Lung microvascular endothelial cell (primary cell): Measurements from ENCODE around the gene DHX15. TPM values are rescaled to one million over a fixed set of nuclear protein-coding genes. Genes with fewer than 3 reads are reported as not detected.

Source experiments
- DNase-seq, 2 donors: peaks; one replicate each; pipeline versions ENCODE4 v3.0.0 to v3.0.0-alpha.2; 2010; ENCODE audit warnings: low read depth in 2 of 2
- total RNA-seq: library from RNA; depleted of rRNA; stranded (reverse); fragments of >200 nt; gene quantifications from 2 replicates; pipeline ENCODE4 v1.2.1, GENCODE V29; 2014

DHX15 gene
- total RNA-seq, 1 donor from 2014 or later: 105 TPM

DNA sequence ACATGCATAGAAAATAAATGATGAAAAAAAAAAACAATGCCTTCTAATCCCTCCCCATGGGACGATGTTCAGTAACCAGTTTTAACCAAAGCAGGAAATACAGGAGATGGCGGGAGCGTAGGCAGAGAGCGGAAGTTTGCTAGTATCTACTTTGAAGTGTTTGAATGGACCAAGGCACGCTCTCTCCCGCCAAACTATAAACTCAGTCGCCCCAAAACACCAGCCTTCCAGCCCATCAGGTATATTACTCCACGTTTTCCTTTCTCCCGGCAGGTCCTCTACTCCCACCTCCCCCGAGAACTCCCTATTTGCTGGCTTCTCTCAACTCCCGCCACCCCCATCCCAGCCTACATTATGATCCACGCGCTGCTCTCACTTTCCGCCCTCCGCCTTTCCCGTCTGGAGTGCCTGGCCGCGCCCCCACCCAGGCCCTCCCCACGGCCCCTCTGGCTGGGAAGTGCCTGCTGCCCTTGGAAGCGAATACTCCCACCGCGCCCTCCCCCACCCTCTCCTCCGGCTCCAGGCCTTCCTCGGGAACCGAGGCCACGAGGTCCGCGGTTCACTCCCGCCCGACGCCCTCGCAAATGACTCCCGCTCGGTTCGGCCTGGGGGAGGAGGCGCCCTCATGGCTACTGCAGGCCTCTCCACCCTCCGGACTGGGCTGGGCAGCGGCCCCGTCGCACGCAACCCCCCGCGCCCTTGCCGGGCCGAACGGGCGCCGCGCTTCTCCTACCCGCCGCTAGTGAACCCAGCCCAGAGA lies 723 bp downstream of the DHX15 start:
- peak; percentile 65 to 68 for DNase-seq

DNA sequence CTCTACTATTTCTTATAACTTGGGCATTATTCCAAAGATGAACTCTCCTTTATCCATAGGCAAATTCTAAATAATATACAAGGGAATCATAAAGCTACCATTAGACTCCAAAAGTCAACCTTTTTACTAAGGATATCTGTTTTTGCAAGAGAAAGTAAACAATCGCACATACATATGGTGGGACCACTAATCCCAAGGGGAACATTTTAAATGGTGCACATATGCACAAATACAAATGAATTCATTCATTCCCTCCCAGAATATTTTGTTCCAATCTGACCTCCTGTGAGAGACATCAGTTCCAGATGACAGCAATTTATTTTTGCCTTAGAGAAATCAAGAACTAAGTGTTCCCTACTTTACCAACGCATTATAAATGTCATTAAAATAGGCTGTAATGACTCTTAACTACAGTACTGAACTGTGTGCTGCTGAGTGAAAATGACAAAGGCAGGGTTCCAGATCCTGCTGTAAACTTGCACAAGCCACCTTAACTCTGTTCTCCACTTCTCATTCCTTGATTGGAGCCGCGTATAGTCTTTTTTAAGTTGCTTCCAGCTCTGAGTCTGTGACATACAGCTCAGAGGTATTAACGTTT lies 2.0 kb downstream of the DHX15 start:
- DNase-seq: peak; percentile 4 to 12

DNA sequence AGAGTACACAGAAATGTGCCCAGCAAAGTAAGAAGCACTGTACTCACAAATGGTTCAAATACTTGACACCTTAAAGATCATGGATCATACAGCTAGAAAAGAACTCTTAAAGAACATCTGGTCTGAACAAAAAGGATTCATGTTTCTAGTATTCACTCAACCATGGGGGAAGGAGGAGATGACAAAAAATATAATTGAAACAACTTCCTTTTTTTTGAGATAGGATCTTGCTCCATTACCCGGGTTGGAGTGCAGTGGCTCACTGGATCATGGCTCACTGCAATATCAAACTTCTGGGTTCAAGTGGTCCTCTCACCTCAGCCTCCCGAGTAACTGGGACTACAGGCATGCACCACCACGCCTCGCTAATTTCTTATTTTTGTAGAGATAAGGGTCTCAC lies 6.0 kb downstream of the DHX15 start:
- DNase-seq: no peak

DNA sequence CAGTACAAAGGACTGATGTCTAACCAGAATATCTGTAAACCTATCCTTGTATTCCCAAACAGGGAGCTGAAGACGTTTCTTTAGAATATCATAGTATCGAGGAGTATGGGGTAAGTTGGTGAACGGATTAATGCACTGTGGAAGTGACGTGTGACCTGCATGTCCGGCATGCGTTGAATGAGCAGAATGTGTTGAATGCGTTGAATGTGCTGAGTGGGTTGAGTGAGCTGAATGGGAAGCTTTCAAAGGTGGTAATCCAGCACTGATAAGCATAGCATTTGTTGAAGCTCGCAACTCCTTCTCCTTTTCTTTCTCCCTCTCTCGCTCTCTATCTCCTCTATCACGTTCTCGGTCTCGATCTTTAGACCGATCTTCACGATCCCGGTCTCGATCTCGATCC lies 8.1 kb downstream of the DHX15 start:
- DNase-seq: no peak

DNA sequence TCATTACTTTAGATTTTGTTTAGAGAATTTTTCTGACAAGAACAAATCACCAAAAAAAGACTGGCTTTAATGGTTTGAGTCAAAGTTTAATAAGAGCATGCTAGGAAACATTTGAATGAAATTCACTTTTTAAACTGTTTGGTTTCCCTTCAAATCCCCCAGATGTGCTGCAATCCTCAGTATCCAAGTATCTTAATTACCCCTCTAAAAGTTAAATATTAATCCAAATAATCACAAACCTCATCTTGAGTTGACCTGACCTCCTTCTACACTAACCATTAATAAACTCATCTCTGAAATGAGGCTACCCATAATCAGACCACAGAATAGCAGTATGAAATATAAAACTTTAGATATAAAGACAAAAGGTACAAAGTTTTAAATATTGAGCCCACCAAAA lies 10.1 kb downstream of the DHX15 start:
- DNase-seq: no peak

DNA sequence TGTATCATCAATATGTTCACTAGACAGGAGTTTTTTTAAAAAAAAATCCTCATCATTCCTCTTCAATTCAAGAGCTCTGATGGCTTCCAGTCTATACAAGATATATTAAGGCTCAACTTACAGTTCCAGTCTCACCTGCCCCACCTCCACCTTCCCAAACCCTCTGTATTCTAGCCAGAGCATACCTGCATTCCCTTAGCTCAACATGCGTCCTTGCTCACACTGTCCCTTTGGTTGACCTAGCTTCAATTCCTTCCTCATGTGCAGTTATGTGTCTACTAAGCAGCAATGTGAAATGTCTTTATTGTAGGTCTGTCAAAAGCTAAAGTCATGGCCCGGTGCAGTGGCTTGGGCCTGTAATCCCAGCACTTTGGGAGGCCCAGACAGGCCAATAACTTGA lies 10.8 kb downstream of the DHX15 start:
- no peak for DNase-seq

DNA sequence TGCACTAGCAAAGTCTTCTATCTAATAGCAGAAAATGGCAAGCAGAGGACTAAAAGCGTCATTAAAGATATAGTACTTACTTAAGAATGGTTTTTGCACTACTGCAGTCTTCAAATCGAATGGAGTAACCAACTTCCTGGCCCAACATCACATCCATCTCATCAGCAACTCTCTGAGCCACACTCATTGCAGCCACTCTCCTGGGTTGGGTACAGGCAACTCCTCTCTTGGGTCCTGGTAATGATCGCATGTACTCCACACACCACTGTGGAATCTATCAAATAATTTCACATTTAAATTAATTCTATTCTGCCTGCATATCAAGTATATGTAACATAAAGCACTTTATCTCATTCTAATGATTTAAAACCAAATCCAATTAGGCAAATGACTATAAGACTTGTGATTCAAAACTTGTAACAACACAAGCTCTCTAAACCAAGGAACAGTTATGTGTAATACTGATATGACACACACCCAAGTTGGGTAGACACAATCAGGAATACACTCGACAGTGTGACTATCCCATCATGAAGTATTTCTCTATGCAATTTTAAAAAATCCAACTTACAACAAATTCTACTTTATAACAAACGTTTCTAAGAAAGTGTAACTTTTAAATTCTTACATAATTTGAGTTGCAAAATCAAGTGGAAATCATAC lies 13.6 kb downstream of the DHX15 start:
- DNase-seq: no peak

DNA sequence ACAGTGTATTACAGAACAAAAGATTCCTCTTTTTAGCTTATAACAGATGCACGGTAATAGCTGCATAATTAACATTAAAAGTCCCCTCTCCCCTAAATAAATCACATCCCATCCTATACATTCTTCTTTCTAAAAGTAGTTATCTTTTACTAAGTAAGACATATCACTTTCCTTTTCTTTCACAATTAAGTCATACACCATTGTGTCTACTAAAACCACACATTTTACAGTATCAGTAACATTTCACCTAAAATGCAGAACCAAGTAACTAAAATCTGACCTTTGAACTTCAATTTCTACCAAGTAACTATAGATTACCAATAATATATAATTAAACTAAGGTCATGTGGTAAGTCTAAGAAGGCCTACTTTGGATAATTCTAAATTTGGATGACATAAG lies 14.2 kb downstream of the DHX15 start:
- DNase-seq: no peak

DNA sequence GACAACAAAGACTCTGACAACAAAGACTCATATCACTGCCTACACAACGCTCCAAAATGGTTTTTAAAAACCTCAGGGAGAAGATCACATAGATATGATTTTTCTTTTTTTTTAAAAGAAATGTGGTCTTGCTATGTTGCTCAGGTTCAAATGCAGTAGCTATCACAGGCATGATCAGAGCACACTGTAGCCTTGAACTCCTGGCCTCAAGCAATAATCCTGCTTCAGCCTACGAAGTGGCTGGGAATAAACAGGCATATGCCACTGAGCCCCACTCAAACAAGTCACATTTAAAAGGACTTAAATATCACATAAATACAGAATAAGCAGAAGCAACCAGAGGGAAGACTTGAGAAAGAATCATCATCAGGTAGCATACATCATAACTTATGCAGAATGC lies 14.7 kb downstream of the DHX15 start:
- DNase-seq: no peak

DNA sequence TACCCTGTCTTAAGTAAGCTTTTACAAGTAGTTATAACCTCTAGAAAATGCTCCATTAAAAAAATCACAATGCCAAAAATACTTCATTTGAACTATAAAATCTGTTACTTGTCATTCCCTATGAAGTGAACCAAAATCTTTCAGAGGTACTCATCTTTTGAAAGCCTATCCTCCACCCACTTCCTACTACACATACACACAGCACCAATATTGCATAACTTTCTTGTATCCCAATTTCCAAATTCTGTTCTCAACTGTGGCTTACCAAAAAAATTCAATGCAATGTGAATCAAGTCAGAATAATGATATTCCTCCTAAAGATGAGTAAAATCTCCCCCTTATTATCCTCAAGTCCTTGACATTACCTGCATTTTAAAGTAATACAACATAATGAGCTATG lies 15.9 kb downstream of the DHX15 start:
- DNase-seq: no peak

DNA sequence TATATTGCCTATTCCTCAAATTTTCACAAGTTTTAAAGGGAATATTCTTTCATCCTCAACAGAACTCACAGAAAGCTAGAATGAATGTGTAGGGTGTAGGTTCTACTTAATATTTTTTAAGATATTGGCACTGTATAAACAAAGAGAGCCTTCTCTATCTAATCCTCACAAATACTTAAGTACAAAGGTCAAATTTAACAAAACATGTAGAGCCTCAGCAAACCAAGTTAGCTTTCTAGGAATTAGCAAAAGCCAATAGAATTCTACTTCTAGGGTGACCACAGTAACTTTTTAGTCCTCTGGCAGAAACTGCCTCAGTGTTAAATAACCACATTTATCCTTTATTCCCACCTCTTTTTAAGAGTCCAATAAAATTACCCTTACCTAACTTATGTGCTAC lies 19.3 kb downstream of the DHX15 start:
- no peak for DNase-seq

DNA sequence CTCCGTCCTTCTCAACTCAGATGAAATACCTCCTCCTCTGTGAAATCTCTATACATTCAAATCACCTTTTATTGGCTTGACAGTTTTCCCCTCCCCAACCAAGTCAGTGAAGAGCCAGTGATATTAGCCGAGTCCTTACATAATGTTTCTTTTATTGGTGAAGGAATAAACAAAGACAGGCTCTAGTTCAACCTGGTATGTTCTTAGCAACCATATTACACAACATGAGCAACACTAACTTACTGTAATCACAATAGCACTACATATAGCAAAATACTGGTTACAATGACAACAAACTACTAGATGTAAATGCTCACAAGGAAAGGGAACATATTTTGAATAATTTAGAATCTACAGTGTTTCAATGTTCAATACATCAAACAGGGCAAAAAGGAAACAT lies 19.9 kb downstream of the DHX15 start:
- no peak for DNase-seq

DNA sequence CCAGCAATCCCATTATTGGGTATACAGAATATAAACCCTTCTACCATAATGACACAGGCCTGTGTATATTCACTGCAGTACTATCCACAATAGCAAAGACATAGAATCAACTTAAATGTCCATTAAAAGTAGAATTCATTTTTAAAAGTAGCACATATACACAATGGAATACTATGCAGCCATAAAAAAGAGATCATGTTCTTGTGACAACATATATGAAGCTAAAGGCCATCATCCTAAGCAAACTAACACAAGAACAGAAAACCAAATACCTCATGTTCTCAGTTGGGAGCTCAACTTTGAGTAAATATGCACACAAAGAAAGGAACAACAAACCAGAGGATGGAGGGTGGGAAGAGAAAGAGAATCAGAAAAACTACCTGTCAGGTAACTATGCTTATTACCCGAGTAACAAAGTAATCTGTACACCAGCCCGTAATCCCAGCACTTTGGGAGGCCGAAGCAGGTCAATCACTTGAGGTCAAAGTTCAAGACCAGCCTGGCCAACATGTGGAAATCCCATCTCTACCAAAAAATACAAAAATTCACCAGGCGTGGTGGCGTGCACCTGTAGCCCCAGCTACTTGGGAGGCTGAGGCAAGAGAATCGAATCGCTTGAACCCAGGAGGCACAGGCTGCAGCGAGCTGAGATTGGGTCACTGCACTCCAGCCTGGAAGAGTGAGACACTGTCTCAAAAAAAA lies 22.8 kb downstream of the DHX15 start:
- DNase-seq: no peak

DNA sequence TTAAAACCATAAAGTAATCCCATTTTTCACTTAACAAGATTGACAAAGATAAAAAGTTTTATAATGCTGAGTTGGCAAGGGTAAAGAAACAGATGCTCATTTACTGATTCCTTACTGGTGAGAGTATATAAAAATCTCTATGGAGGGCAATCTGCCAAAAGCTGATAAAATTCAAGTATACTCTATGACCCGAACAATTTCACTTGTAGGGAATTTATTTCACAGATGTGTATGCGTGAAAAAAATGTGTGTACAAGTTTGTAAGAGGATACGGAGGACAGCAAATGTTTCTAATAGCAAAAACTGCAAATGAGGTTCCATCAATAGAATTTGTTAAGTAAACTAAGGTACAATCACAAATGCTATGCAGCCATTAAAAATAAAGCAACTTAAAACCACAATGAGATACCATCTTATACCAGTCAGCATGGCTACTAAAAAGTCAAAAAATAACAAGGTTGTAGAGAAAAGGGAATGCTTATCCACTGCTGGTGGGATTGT lies 23.4 kb downstream of the DHX15 start:
- DNase-seq: peak in 1 of 2 donors; percentile 9

DNA sequence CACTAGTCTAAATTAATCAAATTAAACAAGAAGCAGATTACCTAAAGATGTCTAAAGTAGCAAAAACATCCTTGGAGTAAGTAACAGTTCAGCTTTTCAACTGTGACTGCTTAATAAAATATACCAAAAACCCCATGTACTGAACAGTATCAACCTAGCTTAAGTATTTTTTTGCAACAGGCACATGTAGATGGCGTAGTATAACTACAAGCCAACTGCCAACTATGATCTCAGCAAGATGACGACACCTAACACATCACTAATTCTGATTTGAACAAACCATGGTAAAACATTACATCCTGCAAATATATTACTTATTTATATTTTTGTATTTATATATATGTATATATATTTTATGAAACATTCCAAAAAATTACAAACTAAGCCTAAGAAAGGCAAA lies 24.5 kb downstream of the DHX15 start:
- DNase-seq: peak; percentile 29 to 40

DNA sequence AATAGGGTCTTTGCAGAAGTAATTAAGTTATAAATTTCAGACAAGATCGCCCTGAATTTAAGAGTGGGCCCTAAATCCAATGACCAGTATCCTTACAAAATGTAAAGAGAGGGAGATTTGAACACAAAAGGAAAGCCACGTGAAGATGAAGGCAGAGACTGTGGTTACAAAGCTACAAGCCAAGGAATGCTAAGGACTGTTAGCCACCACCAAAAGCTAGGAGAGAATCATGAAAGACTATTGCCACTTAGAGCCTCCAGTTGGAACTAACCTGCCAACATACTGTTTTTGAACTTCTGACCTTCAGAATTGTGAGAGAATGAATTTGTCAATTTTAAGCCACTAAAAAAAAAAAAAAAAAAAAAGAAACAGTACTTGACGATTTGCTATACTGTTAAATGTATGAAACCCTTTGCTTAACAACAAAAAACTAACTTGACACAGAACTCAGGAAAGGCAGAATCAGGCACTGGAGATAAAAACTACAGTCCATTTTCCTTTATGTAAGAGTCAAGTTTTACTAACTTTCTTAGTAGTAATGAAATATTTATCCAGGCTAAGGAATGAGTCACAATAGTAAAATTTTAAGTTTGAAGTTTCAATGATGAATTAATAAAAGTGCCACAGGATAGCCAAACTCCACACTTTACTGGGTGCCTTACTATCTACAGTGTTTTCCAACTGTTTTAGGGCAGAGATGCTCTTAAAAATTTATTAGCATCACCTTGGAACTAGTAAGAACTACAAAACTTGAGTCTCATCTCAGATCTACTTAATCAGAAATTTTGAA lies 25.1 kb downstream of the DHX15 start:
- no peak for DNase-seq

DNA sequence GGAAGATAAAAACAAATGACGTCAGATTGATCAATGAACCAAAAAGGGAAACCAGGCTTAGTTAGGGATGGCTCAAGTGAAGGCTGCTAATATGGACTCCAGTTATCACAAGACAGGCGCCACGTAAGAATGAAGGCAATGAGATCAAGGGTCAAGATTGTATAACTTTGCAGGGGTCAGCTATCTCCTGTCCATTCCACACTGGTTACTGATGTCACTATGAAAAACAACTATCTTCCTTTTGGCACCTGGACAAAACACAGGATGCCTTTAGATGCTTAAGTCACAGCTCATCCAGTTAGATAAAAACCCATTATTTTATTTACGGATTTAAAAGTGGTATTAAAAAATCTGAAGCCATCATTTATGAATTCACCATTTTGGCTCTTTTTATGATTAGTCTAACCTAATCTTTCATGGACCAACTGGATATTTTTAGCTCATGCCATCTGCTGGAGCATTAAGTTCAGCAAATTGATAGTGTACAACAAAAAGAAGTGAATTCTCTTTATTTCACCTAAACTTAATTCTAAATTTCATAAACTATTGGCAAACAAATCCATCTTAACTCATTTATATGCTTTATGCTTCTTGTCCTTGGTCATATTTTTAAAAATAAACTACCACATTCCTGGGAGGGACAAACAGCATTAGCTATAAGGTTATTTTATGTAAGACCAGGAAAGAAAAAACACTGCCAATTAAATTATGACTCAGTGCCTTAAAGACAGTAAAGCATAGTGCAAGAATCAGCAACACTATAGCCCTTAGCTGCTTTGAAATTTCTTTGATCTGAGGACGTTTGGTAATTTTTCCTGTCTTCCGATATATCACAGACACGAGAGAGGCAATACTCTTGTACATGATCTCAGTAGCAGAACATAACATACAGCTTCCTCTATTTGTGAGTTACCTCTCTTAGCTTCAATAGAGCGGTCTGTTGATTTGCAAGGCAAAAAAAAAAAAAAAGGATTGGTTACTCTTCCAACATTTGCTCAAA lies 27.0 kb downstream of the DHX15 start:
- peak in 1 of 2 donors; percentile 25 for DNase-seq

DNA sequence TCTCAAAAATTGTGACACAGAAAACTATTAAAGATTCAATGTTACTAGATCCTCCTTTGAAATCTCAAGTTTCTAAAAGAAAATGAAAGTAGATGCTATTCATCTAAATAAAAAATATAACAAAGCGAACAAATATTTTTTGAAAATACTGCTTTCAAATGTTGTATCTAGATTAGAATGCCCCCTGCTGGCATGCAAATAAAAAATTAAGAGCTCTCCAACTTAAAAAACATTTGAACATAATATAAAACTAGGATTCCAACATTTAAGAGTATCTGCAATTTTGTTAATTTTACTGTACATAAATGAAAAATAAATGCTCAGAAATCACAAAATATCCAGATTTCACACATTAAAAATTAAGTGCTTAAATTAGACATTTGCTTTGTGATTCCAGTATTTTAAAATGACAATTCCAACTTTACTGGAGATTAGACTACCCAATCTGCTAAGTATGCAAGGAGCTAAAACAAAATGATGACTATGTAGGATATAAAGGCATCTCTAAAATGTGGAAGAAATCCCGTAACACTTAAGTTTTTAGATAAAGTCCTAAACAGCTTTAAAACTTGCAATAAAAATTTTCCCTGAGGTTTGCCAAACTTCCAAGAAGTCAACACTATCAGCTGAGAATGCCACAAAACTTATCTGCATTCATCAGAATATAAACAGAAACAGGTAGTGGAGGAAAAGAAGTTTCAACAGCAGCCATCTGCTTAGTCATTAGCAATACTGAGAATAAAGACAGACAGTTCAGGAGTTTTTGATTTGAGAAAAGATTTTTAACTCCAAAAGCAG lies 32.7 kb downstream of the DHX15 start:
- DNase-seq: peak; percentile 26 to 41
